Osteocyte (in vitro differentiated cells): Measurements from ENCODE around the gene WWP2. TPM values are rescaled to one million over a fixed set of nuclear protein-coding genes. Genes with fewer than 3 reads are reported as not detected.

Source experiments
- DNase-seq: peaks from one replicate; pipeline ENCODE4 v3.0.0; 2021; ENCODE audit warnings: mixed read lengths; ENCODE audit not compliant: unreplicated experiment; ENCODE audit errors: extremely low spot score
- H3K27ac Mint-ChIP-seq: one replicate; pipeline ENCODE4 v1.8.0; 2021; ENCODE audit warnings: mild to moderate bottlenecking, mixed read lengths; ENCODE audit not compliant: unreplicated experiment
- H3K27me3 Mint-ChIP-seq: one replicate; pipeline ENCODE4 v1.8.0; 2021; ENCODE audit warnings: mixed read lengths; ENCODE audit not compliant: unreplicated experiment
- H3K36me3 Mint-ChIP-seq: one replicate; pipeline ENCODE4 v1.8.0; 2021; ENCODE audit warnings: mixed read lengths; ENCODE audit not compliant: unreplicated experiment
- H3K4me1 Mint-ChIP-seq: one replicate; pipeline ENCODE4 v1.8.0; 2021; ENCODE audit warnings: mixed read lengths; ENCODE audit not compliant: unreplicated experiment
- H3K4me3 Mint-ChIP-seq: one replicate; pipeline ENCODE4 v1.8.0; 2021; ENCODE audit warnings: mild to moderate bottlenecking, moderate library complexity, mixed read lengths; ENCODE audit not compliant: unreplicated experiment
- H3K9me3 Mint-ChIP-seq: one replicate; pipeline ENCODE4 v1.8.0; 2021; ENCODE audit warnings: mixed read lengths; ENCODE audit not compliant: unreplicated experiment
- CTCF ChIP-seq: fragments of 200-600 bp; sonication (generic); IDR thresholded peaks from 2 replicates; pipeline ENCODE4 v1.5.0; 2021; ENCODE audit warnings: antibody characterized with exemption, mild to moderate bottlenecking, moderate library complexity
- total RNA-seq: library from RNA; stranded (reverse); gene quantifications from 2 replicates; pipeline ENCODE4 v1.2.1, GENCODE V29; 2021

The WWP2 gene
- total RNA-seq, 1 donor from 2014 or later = 36.2 TPM

- peaks cover 3% of the 10 kb centered on the region for H3K36me3 Mint-ChIP-seq
- peak overlapping the region; percentile 96 for H3K27ac Mint-ChIP-seq
- peaks cover 73% of the 10 kb centered on the region for H3K4me1 Mint-ChIP-seq
- no peak for DNase-seq
- peak overlapping the region; percentile 60 for H3K4me3 Mint-ChIP-seq
- H3K27me3 Mint-ChIP-seq = no peaks in the 10 kb centered on the region
- no peaks in the 10 kb centered on the region for H3K9me3 Mint-ChIP-seq
- no peak for TF ChIP-seq CTCF
Measured at GRCh38 chr16:69924777-69925191, 162.7 kb downstream of the WWP2 start.

- Mint-ChIP-seq H3K27ac (peak overlapping the region; percentile 96), H3K4me3 (peak overlapping the region; percentile 60), H3K36me3 (peaks cover 2% of the 10 kb centered on the region), H3K4me1 (peaks cover 73% of the 10 kb centered on the region), H3K9me3 (no peaks in the 10 kb centered on the region), H3K27me3 (no peaks in the 10 kb centered on the region)
- no peak for DNase-seq
- no peak for TF ChIP-seq CTCF
Measured at GRCh38 chr16:69925311-69925710, 163.2 kb downstream of the WWP2 start.

- H3K4me1 Mint-ChIP-seq = peaks cover 71% of the 10 kb centered on the region
- H3K27ac Mint-ChIP-seq = peak overlapping the region; percentile 96
- H3K4me3 Mint-ChIP-seq = no peak overlapping the region
- no peaks in the 10 kb centered on the region for H3K9me3 Mint-ChIP-seq
- H3K27me3 Mint-ChIP-seq = no peaks in the 10 kb centered on the region
- TF ChIP-seq CTCF = no peak
- peaks cover 2% of the 10 kb centered on the region for H3K36me3 Mint-ChIP-seq
- DNase-seq = no peak
Measured at GRCh38 chr16:69926241-69926640, 164.1 kb downstream of the WWP2 start.

- Mint-ChIP-seq H3K9me3 (no peaks in the 10 kb centered on the region), H3K27me3 (no peaks in the 10 kb centered on the region), H3K36me3 (peaks cover 8% of the 10 kb centered on the region), H3K4me3 (peak overlapping the region; percentile 5), H3K27ac (peak overlapping the region; percentile 84), H3K4me1 (peaks cover 66% of the 10 kb centered on the region)
- DNase-seq = no peak
- no peak for TF ChIP-seq CTCF
Measured at GRCh38 chr16:69927056-69927757, 165.1 kb downstream of the WWP2 start.

- H3K36me3 Mint-ChIP-seq = peaks cover 13% of the 10 kb centered on the region
- peaks cover 53% of the 10 kb centered on the region for H3K4me1 Mint-ChIP-seq
- DNase-seq = no peak
- H3K9me3 Mint-ChIP-seq = no peaks in the 10 kb centered on the region
- no peak for TF ChIP-seq CTCF
- no peaks in the 10 kb centered on the region for H3K27me3 Mint-ChIP-seq
- H3K4me3 Mint-ChIP-seq = no peak overlapping the region
- no peak overlapping the region for H3K27ac Mint-ChIP-seq
Measured at GRCh38 chr16:69928856-69929400, 166.8 kb downstream of the WWP2 start.
